HG03060 (cell line): ENCODE data around the gene SYNPR.

Source experiments
- ATAC-seq: cut with Tn5 transposase; IDR thresholded peaks from one replicate; pipeline ENCODE4 v1.9.1; 2021; ENCODE audit warnings: low read depth, moderate number of reproducible peaks; ENCODE audit not compliant: unreplicated experiment

The SYNPR gene

GRCh38 chr3:63523100-63523499 is 245.0 kb downstream of the SYNPR start:
- no peak for ATAC-seq

- no peak for ATAC-seq
Measured at GRCh38 chr3:63528325-63529000, 250.4 kb downstream of the SYNPR start.

- ATAC-seq = no peak
Measured at GRCh38 chr3:63532521-63532920, 254.4 kb downstream of the SYNPR start.

- ATAC-seq = no peak
Measured at GRCh38 chr3:63538919-63539318, 260.8 kb downstream of the SYNPR start.

- ATAC-seq = no peak
Measured at GRCh38 chr3:63555767-63556166, 277.7 kb downstream of the SYNPR start.

- ATAC-seq = no peak
Measured at GRCh38 chr3:63556401-63556800, 278.3 kb downstream of the SYNPR start.

GRCh38 chr3:63557912-63558311 is 279.8 kb downstream of the SYNPR start:
- ATAC-seq = no peak

GRCh38 chr3:63559884-63560283 is 281.8 kb downstream of the SYNPR start:
- no peak for ATAC-seq

GRCh38 chr3:63561879-63562278 is 283.8 kb downstream of the SYNPR start:
- ATAC-seq = no peak

GRCh38 chr3:63562323-63562722 is 284.2 kb downstream of the SYNPR start:
- no peak for ATAC-seq

- ATAC-seq = no peak
Measured at GRCh38 chr3:63563572-63563971, 285.5 kb downstream of the SYNPR start.

GRCh38 chr3:63565220-63565619 is 287.1 kb downstream of the SYNPR start:
- ATAC-seq = no peak

GRCh38 chr3:63571682-63572081 is 293.6 kb downstream of the SYNPR start:
- no peak for ATAC-seq

GRCh38 chr3:63576846-63577245 is 298.7 kb downstream of the SYNPR start:
- ATAC-seq = no peak

- ATAC-seq = no peak
Measured at GRCh38 chr3:63578858-63579257, 300.8 kb downstream of the SYNPR start.

- no peak for ATAC-seq
Measured at GRCh38 chr3:63580151-63580550, 302.0 kb downstream of the SYNPR start.

- ATAC-seq = no peak
Measured at GRCh38 chr3:63582943-63583500, 304.9 kb downstream of the SYNPR start.

- ATAC-seq = no peak
Measured at GRCh38 chr3:63584681-63585080, 306.6 kb downstream of the SYNPR start.

- no peak for ATAC-seq
Measured at GRCh38 chr3:63585927-63586326, 307.8 kb downstream of the SYNPR start.

- no peak for ATAC-seq
Measured at GRCh38 chr3:63588895-63589294, 310.8 kb downstream of the SYNPR start.

GRCh38 chr3:63593779-63594178 is 315.7 kb downstream of the SYNPR start:
- no peak for ATAC-seq

- ATAC-seq = no peak
Measured at GRCh38 chr3:63595221-63595620, 317.1 kb downstream of the SYNPR start.

GRCh38 chr3:63597019-63597418 is 318.9 kb downstream of the SYNPR start:
- ATAC-seq = no peak
